ENCODE measurements around the gene RAD51B.
"Not testable (repeated sequence)": the region's sequence is repeated elsewhere in the genome, so short reads cannot be mapped to it uniquely, and the experiment has no call there.

The RAD51B gene

GRCh38 chr14:68749487-68750475, 930.2 kb downstream of the RAD51B start:
- no peak for DNase-seq

GRCh38 chr14:68752271-68753006, 932.9 kb downstream of the RAD51B start:
- no peak for DNase-seq

GRCh38 chr14:68753690-68754089, 934.1 kb downstream of the RAD51B start:
- no peak for DNase-seq

GRCh38 chr14:68755016-68755353, 935.4 kb downstream of the RAD51B start:
- DNase-seq = no peak

- DNase-seq = no peak
Measured at GRCh38 chr14:68756000-68756481, 936.5 kb downstream of the RAD51B start.

GRCh38 chr14:68756734-68757133, 937.2 kb downstream of the RAD51B start:
- no peak for DNase-seq

GRCh38 chr14:68757618-68758081, 938.1 kb downstream of the RAD51B start:
- DNase-seq = no peak

GRCh38 chr14:68758301-68758700, 938.7 kb downstream of the RAD51B start:
- DNase-seq = no peak

- DNase-seq = no peak
Measured at GRCh38 chr14:68759017-68759560, 939.5 kb downstream of the RAD51B start.

- no peak for DNase-seq
Measured at GRCh38 chr14:68759937-68760336, 940.4 kb downstream of the RAD51B start.

- no peak for DNase-seq
Measured at GRCh38 chr14:68760761-68761160, 941.2 kb downstream of the RAD51B start.

GRCh38 chr14:68761391-68761790, 941.8 kb downstream of the RAD51B start:
- DNase-seq = no peak

- no peak for DNase-seq
Measured at GRCh38 chr14:68762953-68763764, 943.6 kb downstream of the RAD51B start.

- not testable (repeated sequence) for DNase-seq
Measured at GRCh38 chr14:68763843-68764242, 944.3 kb downstream of the RAD51B start.

- DNase-seq = peak in 1 of 2 experiments; percentile 45
Measured at GRCh38 chr14:68766299-68767247, 947.0 kb downstream of the RAD51B start.

- DNase-seq = no peak
Measured at GRCh38 chr14:68767248-68767645, 947.7 kb downstream of the RAD51B start.

- no peak for DNase-seq
Measured at GRCh38 chr14:68768316-68768715, 948.7 kb downstream of the RAD51B start.

GRCh38 chr14:68770051-68770450, 950.5 kb downstream of the RAD51B start:
- no peak for DNase-seq

GRCh38 chr14:68770553-68771286, 951.1 kb downstream of the RAD51B start:
- no peak for DNase-seq

- peak; percentile 38 to 43 for DNase-seq
Measured at GRCh38 chr14:68771631-68772030, 952.1 kb downstream of the RAD51B start.
